Lower leg skin (tissue), 3 donors: ENCODE results near the gene FOXP1.

Experiments used
- POLR2A ChIP-seq, 2 donors: fragments of 450-650 bp; IDR thresholded peaks; one replicate each; pipeline ENCODE4 v1.6.1; 2016 to 2017; ENCODE audit warnings: antibody characterized with exemption in 2 of 2, mild to moderate bottlenecking in 1 of 2, moderate library complexity in 1 of 2
- TF ChIP-seq, protein P1 (sequence below), 3 donors: fragments of 450-650 bp; IDR thresholded peaks; one replicate each; pipeline ENCODE4 v1.5.1; 2016; ENCODE audit warnings: antibody characterized with exemption in 3 of 3, mild to moderate bottlenecking in 3 of 3, moderate library complexity in 2 of 3

DNA sequence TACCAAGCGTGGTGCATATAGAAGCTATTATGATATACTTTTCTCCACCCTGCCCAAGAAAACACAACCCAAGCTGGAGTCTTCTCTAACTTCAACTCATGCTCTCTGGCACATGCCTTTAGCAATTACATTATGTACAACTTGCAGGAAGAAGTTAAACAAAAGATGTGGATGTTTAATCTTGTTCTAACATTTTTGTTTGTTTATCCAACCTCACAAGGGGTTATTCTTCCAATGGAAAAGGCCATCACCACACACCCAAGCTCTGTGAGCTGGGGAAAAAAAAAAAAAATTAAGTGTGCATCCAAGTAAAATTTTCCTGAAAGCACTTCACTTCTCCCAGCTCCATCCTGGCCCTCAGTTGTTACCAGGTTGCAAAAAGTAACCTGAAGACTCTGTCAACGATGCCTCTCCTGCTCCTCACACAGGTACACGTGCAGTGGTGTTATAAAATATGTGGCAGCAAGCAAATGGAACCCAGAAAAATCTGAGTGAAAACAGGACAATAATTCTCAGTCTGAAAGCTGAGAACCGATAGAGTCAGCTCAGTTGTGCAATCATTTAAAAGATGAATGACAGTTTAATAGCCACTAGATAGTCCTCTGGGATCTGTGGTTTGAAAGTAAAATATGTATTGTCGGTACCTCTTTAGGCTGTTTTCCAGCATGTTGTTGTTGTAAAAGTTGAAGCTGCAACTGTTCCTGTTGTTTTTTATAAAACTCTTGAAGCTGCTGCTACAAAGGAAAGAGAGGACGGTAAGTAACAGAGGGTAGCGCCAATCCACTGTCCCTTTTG is 531.4 kb downstream of the FOXP1 start:
- no peak for TF ChIP-seq POLR2A (IDR thresholded peaks at IDR 0.05)
- TF ChIP-seq, protein P1, sequence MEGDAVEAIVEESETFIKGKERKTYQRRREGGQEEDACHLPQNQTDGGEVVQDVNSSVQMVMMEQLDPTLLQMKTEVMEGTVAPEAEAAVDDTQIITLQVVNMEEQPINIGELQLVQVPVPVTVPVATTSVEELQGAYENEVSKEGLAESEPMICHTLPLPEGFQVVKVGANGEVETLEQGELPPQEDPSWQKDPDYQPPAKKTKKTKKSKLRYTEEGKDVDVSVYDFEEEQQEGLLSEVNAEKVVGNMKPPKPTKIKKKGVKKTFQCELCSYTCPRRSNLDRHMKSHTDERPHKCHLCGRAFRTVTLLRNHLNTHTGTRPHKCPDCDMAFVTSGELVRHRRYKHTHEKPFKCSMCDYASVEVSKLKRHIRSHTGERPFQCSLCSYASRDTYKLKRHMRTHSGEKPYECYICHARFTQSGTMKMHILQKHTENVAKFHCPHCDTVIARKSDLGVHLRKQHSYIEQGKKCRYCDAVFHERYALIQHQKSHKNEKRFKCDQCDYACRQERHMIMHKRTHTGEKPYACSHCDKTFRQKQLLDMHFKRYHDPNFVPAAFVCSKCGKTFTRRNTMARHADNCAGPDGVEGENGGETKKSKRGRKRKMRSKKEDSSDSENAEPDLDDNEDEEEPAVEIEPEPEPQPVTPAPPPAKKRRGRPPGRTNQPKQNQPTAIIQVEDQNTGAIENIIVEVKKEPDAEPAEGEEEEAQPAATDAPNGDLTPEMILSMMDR (IDR thresholded peaks at IDR 0.05), result no peak
